ENCODE data around the gene CECR2.

The CECR2 gene

GRCh38 chr22:17369439-17370025, at the start of gene CECR2:
CECR2 (plus strand) TSS chr22:17369460; CDS start chr22:17369784, 324 bp downstream.
- DNase-seq = no peak

DNA sequence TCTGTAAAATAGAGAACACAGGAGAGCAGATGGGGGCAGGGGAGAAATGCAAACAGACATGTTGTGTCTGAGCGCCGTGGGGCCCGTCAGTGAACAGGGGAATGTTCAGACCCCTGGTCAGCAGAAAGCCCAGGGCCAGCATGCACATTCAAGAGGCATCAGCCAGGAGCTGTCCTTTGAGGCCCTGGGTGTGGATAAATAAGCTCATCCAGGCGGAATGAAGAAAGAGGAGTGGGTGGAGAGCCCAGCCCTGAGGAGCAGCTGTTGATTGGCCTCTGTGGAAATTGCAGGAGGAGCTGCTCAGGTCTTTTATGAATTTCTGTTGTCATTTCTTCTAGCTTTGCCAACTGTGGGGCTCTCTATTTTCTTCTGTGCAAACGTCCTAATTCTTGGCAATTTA, 49.7 kb upstream of the CECR2 start:
- no peak for DNase-seq

DNA sequence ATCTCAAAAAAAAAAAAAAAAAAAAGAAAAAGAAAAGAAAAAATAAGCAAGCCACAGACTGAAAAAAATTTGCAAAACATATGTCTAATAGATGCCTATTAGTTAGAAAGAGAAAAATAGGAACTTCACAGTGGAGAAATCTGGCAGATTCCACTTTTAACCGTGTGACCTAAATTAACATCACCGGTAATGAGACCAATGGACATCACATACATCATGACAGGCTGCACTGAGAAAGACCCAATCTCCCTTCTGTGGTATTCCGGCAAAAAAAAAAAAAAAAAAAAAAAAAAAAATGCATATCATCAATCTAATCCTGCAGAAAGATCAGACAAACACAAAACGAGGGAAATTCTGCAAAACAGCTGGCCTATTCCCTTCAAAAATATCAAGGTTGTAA, 46.7 kb upstream of the CECR2 start:
- no peak for DNase-seq

DNA sequence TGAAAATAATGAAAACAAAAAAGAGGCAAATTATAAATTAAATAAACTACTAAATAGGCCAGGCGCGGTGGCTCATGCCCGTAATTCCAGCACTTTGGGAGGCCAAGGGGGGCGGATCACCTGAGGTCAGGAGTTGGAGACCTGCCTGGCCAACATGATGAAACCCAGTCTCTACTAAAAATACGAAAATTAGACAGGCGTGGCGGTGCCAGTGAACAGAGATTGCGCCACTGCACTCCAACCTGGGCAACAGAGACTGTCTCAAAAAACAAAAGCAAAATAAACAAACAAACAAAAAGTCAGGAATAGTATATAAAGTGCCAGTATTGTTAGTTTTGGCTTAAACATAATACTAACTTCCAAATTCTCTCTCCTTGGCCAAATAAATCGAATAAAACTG, 37.6 kb upstream of the CECR2 start:
- DNase-seq = no peak

DNA sequence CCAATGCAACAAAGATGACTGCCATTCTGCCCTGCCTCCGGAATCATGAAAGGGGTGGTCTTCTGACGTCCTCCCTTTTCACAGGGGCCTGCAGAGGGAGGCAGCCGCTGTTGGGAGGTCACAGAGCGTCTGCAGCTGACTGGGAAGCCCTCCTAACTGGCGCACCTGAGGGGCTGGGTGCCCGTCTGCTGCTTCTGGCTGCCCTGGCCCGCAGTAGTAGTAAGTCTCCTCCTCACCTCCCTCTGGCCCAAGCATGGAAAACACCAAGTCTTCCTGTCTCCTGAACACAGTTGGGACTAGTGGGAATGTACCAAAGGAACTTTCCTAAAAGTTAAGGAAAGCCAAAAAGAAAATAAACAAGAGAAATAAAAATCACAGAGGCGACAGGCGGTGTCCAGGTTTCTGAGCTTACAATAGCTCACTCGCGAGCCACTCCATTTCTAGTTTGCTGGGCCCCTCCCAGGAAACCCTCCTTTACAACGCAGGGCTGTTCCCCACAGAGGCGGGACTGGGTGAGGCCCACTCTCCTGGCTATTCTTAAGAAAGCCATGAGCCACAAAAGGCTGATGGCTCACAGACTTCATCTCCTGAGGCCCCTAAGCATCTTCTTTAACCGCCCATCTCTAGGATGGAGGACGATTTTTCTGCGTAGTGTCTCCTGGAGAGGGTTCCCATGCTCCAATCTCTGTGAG, 37.0 kb upstream of the CECR2 start:
- DNase-seq = no peak

- no peak for DNase-seq
Measured at GRCh38 chr22:17334059-17334458, 35.2 kb upstream of the CECR2 start.

DNA sequence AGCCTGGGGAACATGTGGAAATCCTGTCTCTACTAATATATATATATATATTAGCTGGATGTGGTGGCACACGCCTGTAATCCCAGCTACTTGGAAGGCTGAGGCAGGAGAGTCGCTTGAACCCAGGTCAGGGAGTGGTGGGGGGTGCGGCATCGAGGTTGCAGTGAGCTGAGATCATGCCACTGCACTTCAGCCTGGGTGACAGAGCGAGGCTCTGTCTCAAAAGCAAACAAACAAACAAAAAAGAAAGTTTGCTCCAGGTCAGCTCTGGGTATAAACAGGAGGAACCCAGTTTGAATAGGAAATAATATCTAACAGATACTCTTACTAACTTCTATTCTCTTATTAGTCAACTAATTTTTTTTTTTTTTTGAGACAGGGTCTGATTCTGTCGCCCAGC, 34.3 kb upstream of the CECR2 start:
- DNase-seq = no peak

- no peak for DNase-seq
Measured at GRCh38 chr22:17336061-17336460, 33.2 kb upstream of the CECR2 start.

DNA sequence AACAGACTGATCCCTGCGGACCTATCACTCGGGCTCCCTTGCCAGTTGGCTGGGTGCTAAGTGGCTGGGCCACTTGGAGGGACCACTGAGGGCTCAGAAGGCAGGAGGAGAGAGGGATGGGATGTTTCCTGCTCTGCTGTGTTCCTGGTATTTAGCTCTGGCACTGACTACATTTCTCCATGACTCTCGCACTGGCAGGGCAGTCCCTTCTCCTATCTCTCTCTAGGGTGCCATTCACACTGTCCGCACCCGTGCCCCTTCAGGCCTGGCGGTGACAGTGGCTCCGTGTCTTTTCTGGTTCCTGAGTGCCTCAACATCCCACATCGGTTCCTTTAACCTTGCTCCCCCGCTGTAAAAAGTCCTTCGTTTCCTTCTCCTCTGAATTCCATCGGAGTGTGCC, 31.6 kb upstream of the CECR2 start:
- no peak for DNase-seq

DNA sequence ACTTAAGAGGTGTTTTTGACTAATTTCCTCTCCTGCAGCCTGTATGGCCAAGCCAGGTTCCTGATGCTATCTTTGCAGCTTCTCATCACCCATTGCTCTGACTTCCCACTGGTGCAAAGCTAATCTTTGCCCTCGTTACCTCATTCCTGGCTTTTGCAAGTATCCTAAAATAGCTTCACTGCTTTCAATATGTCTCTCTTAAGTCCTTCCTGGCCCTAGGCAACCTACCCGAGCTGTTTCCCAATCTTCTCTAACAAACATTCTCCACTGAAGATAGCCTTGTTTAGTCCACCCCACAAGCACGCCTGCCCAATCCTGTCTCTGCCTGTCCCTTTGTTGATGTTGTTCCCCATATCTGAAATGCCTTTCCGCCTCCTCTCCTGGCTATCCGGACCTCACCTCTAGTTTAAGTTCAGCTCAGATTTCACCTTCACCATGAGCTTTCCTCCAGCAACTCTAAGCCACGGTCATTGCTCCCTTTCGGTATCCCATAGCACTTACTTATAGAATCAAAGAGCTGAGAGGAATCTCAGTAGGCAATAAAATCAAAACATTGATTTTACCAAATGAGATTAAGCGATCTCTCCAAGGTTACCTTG, 30.1 kb upstream of the CECR2 start:
- DNase-seq = no peak

DNA sequence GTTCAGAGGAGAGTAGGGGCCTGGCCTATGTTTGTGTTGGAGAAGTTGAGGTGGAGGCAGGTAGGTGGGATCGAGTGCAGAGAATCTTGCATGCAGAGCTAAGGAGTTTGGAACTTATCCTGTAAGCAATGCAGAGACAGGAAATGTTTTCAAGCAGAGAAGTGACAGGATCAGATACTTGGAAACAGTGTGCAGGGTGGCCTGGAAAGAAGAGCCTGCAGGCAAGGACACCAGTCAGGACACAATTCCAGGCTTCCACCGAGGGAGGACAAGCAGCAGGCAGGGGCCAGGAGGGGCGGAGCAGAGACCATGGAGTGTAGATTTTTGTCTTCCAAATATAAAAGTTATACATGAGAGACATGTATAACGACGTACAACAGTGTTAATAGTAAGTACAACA, 26.9 kb upstream of the CECR2 start:
- DNase-seq = no peak

DNA sequence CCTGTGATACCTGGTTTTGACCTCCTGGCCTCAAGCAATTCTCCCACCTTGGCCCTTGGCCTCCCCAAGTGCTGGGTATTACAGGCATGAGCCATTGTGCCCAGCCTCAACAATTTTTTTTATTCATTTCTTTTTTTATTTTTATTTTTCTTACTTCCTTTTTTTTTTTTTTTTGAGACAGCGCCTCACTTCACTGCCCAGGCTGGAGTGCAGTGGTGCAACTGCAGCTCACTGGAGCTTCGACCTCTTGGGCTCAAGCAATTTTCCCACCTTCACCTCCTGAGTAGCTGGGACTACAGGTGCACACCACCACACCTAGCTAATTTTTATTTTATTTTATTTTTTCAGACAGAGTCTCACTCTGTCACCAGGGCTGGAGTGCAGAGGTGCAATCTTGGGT, 25.5 kb upstream of the CECR2 start:
- DNase-seq = no peak

DNA sequence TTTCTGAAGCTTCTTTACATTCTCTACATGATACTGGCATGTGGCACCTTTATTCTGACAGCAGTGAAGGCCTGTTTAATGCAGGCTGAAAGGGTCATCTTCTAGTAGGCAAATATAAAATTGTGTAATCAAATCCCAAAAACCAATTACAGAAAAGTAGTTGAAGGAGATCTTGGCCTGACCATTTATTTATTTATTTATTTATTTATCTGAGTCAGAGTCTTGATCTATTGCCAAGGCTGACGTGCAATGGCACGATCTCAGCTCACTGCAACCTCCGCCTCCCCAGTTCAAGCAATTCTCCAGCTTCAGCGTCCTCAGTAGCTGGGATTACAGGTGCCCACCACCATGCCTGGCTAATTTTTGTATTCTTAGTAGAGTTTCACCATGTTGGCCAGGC, 22.7 kb upstream of the CECR2 start:
- DNase-seq = no peak

DNA sequence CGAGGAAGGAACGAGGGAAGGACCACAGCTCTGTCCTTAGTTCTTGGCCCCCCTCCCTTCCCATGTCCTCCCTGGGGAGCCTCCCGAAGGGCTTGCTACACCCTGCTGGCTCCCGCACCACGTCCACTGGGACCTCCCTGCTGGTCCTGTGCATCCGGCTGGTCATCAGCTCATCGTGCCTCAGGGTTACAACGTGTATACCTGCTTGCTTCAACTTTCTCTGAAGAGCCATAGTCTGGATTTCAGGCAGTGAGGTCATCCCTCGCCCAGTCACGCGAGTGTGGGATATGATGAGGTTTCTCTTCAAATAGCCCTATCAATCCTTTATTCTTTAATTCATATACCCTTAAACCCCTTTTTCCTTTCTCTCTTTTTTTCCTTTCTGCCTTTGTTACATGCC, 21.5 kb upstream of the CECR2 start:
- DNase-seq = no peak

DNA sequence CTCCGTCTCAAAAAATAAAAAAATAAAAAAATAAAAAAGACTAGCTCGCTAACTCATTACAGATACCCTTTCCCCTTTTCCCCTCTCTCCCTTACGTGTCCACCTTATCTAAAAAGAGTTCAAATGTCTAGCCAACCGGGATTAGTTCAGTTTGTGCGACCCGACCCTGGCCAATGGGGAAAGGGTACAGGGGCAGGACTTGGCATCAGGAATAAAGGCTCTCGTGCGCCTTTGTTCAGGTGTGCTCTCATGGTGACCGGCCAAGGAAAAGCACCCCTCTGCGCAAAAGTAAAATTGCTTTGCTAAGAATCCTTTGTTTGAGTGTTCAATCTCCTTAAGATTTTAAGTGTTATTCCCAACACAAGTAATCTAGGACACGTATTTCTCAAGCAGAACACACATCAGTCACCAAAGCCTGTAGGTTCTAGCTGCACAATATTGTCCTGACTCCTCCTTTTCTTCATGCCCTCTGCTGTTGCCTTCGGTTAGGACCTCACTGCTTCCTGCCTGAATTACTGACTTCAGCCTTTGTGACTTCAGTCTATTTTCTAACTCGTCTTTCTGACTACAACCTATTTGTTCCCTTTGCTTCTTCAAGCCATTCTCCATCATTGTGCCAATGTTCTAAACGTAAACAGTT, 20.7 kb upstream of the CECR2 start:
- DNase-seq = no peak

- DNase-seq = no peak
Measured at GRCh38 chr22:17349172-17349571, 20.1 kb upstream of the CECR2 start.

DNA sequence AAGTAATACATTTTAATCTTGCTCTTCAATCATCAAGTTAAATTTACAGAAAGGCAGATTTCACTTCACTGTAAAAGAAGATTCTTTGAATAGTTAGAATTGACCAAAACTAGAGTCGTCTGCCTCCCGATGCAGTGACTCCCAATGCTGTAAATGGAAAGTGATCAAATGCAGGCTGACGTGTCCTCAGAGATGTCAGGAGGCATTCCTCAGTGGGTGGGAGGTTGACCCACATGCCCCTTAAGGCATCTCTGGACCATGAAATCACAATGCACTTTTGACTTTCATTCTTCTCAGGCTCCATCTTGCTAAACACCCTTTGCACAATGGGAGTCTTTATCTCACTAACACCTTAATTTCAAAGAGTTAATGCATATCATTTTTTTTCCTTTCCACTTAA, 19.0 kb upstream of the CECR2 start:
- DNase-seq = no peak

- DNase-seq = no peak
Measured at GRCh38 chr22:17352798-17353197, 16.5 kb upstream of the CECR2 start.

DNA sequence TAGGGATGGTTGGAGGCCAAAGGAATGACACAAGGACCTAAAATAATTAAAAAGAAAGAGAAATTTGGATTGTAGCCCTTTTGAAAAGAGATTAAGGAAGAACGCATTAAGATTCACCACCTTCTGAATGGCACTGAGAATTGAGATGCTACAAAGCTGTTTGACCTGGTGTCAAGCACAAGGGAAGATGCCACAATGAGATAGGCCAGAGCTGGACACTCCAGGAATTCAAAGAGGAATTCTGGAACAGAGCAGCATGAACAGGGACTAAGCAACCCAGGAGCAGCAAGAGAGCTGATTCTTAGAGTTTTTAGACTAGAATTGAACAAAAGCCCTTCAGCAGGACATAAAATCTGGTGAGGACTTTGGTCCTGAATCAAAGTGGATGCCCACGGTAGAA, 11.6 kb upstream of the CECR2 start:
- no peak for DNase-seq

GRCh38 chr22:17358415-17358814, 10.8 kb upstream of the CECR2 start:
- no peak for DNase-seq

DNA sequence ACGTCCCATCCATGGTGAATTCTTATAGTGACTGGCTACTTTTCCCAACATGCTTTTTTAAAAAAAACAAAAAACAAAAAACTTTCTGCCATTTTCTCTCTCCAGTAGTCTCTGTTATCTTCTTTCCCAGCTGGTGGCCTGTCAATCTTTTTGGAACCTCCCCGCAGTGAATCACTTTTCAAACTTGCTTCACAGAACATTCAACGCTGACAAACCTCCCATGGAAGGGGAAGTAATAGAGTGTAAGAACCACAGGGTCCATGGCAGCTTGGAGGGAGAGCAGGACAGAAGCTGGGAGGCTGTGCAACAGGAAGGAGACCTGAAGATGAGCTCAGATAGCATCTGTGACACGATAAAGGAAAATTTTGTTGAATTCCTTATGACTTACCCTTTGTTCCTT, 9.8 kb upstream of the CECR2 start:
- no peak for DNase-seq

DNA sequence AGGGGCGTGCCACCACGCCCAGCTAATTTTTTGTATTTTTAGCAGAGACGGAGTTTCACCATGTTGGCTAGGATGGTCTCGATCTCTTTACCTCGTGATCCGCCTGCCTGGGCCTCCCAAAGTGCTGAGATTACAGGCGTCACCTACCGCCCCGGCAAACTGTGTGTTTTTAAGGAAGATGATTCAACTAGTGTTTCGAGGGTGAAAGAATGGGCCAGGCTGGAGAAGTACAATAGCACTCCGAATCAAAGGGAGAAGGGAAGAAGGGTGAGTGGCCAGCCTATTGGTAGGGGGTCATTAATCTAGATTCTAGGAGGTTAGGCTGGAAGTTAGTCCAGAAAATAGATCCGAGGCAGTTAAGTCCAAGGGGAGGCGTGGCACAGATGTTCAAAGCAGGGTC, 2.9 kb upstream of the CECR2 start:
- no peak for DNase-seq

GRCh38 chr22:17366830-17367229, 2.4 kb upstream of the CECR2 start:
- no peak for DNase-seq

- DNase-seq = no peak
Measured at GRCh38 chr22:17368144-17368543, 1.1 kb upstream of the CECR2 start.

Data from NCI-H187 (cell line).